Glomerular endothelial cell (primary cell): Measurements from ENCODE around the gene MACF1. TPM values are rescaled to one million over a fixed set of nuclear protein-coding genes. Genes with fewer than 3 reads are reported as not detected.
"Not testable (repeated sequence)": the region's sequence is repeated elsewhere in the genome, so short reads cannot be mapped to it uniquely, and the experiment has no call there.

Source experiments
- DNase-seq: peaks from one replicate; pipeline ENCODE4 v3.0.0-alpha.2; 2011; ENCODE audit warnings: low read depth, low spot score; ENCODE audit errors: extremely low read depth
- total RNA-seq: library from RNA; depleted of rRNA; stranded (reverse); fragments of >200 nt; gene quantifications from 2 replicates; pipeline ENCODE4 v1.2.3, GENCODE V29; 2015

Gene MACF1
- total RNA-seq, 1 donor from 2014 or later: 612 TPM

DNA sequence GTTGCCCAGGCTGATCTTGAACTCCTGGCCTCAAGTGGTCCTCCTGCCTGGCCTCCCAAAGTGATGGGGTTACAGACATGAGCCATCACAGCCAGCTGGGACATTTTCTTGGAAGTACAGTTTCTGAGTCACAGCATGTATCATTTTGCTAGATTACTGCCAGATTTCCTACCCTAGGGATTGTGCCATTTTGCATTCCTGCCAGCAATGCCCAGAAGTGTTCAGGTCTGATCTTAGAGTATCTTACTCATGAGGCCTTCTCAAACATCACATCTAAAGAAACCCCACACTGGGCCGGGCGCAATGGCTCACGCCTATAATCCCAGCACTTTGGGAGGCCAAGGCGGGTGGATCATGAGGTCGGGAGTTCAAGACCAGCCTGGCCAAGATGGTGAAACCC, 297.2 kb downstream of the MACF1 start:
- no peak for DNase-seq

DNA sequence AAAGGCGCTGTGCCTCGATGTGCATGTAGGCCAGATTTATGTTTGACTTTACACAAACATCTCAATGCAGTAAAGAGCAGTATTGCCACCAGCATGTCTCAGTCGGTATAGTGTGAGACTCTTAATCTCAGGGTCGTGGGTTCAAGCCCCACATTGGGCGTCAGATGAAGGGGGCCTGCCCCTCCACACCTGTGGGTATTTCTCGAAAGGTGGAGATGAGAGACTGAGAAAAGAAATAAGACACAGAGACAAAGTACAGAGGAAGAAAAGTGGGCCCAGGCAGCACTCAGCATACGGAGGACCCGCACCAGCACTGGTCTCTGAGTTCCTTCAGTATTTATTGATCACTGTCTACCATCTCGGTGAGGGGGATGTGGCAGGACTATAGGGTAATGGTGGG, 299.9 kb downstream of the MACF1 start:
- not testable (repeated sequence) for DNase-seq

DNA sequence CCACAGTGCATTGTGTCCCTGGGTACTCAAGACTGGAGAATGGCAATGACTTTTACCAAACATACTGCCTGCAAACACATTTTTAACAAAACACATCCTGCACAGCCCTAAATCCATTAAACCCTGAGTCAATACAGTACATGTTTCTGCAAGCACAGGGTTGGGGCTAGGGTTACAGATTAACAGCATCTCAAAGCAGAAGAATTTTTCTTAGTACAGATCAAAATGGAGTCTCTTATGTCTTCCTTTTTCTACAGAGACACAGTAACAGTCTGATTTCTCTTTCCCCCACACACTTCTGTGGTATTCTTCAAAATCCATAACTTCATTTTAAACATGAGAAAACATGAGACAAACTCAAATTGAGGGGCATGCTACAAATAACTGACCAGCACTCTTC, 300.8 kb downstream of the MACF1 start:
- DNase-seq: no peak

DNA sequence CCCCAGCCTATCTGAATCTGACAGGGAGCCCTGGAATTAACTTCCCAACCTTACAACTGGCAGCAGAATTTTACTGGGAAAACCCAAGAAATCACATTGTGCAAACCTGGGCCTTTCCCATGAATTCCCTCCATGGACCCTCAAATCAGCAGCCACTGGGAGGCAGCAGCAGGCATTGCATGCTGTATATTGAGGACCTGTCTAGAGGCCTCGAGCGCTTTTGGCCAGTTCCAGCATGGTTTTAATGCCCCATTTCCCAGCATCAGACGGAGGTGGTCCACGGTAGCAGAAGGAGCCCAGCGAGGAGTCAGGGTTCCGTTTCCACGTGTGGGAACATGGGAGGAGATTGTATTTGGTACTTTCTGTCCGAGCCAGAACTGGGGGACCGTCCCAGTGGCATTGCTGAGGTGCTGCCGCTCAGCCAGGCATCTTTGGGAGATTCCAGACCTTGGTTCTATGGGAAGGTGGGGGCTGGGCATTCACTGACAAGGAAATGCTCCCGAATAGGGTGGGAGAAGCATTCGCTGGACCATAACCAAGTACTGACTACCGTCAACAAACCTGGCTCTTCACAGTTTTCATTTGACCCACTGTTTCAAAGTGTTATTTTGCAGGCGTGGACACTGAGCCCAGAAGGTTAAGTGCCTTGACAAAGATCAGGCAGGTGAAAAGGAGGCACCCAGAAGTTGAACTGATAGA, 302.9 kb downstream of the MACF1 start:
- DNase-seq: no peak

DNA sequence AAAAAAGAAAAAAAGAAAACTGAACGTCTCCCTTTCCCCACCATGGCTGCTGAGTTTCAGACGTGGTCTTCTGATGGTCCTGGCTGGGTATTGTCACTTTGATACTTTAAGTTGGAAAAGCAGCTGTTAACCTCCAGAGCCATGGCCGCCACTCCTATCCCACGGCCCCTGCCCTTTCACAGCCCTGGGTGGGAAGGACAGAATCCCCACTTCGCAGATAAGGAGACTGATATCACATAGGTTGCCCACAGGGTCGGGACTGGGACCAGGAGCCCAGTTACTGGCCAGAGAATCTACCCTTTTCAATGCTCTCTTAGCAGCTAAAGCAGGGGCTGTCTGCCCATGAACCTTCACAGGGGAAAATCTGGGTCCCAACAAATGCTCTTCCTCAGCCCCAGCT, 303.8 kb downstream of the MACF1 start:
- DNase-seq: no peak

- DNase-seq: no peak
Measured at GRCh38 chr1:39508857-39509305, 304.4 kb downstream of the MACF1 start.

GRCh38 chr1:39509360-39510009, 305.0 kb downstream of the MACF1 start:
- no peak for DNase-seq

DNA sequence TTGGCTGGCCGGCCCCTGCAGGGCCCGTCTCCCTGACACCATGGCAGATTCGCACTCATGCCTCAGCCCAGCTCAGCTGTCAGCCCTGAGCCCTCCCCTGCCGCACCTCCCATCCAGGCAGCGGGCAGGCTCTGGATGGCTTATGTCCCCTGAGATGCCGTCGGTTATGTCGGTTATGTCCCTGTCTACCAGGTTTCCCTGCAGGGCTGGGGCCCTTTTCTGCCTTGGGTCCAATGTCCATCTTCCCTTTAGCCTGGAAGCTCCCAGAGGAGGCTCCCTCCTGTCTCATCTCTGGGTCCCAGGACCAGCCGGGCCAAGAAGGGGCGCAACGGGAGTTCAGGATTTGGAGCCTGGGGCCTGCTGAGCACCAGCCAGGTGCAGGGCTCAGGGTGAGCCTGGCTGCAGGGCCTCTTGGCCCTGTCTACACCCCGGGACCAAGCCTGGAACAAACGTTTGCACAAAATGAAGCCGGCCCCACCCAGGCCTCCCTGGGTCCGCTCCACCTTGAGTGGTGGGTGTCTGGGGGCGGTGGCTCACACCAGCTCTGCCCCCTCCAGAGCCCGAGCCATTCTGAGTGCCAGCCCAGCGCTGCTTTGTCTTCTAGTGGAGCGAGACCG, 306.2 kb downstream of the MACF1 start:
- not testable (repeated sequence) for DNase-seq

DNA sequence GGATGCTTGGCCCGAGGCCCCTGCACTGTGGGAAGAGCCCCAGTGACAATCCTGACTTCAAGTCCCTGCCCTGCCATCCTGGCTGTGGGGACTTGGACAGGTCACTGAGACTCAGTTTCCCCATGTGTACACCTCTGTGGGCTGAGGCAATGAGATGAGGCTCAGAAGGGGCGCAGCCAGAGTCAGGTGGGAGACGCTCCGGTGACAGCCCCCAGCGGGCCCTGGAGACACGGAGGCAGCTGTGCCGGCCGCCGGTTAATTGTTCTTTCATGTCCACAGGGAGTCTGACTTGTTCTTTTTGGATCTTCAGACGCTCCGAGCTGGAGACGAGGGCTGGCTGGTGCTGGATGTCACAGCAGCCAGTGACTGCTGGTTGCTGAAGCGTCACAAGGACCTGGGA, 307.0 kb downstream of the MACF1 start:
- not testable (repeated sequence) for DNase-seq

GRCh38 chr1:39512234-39512847, 307.8 kb downstream of the MACF1 start:
- not testable (repeated sequence) for DNase-seq

GRCh38 chr1:39514710-39515124, 310.2 kb downstream of the MACF1 start:
- DNase-seq: not testable (repeated sequence)

- not testable (repeated sequence) for DNase-seq
Measured at GRCh38 chr1:39515131-39516086, 310.9 kb downstream of the MACF1 start.

GRCh38 chr1:39516841-39517240, 312.3 kb downstream of the MACF1 start:
- not testable (repeated sequence) for DNase-seq

- DNase-seq: not testable (repeated sequence)
Measured at GRCh38 chr1:39517936-39518335, 313.4 kb downstream of the MACF1 start.

DNA sequence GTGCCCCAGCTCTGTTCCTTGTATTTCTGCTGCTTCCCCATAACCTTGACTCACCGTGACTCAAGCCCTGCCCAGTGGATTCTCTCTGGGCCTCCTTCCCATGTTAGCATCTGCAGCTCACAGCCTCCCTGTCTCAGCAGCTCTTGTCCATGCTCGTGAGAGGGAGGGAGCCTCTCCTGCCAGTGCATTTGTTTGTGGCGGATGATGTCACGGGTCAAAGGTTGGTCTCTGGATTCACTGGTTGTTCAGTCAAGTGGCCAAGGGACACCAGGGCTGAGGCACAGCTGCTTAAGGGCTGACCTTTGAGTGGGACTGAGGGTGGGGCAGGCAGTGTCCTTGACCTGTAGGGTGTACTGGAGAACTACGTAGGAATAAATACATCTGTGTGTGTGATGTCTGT, 314.9 kb downstream of the MACF1 start:
- DNase-seq: not testable (repeated sequence)

DNA sequence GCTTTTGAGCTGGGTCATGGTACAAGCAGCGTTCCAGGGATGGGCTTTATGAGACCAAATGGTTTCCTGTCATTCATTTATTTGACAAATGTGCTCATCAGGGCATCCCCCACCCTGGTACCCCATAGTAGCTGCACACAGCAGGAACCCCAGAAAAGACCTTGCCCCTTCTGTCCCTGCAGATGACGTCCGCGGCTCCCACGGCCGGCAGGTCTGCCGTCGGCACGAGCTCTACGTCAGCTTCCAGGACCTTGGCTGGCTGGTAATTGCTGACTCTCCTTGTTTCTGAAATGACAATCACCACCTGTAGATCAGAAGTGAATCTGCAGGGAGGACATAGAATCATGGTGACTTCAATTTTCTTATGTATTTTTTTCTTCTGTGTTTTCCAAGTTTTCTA, 317.7 kb downstream of the MACF1 start:
- not testable (repeated sequence) for DNase-seq

DNA sequence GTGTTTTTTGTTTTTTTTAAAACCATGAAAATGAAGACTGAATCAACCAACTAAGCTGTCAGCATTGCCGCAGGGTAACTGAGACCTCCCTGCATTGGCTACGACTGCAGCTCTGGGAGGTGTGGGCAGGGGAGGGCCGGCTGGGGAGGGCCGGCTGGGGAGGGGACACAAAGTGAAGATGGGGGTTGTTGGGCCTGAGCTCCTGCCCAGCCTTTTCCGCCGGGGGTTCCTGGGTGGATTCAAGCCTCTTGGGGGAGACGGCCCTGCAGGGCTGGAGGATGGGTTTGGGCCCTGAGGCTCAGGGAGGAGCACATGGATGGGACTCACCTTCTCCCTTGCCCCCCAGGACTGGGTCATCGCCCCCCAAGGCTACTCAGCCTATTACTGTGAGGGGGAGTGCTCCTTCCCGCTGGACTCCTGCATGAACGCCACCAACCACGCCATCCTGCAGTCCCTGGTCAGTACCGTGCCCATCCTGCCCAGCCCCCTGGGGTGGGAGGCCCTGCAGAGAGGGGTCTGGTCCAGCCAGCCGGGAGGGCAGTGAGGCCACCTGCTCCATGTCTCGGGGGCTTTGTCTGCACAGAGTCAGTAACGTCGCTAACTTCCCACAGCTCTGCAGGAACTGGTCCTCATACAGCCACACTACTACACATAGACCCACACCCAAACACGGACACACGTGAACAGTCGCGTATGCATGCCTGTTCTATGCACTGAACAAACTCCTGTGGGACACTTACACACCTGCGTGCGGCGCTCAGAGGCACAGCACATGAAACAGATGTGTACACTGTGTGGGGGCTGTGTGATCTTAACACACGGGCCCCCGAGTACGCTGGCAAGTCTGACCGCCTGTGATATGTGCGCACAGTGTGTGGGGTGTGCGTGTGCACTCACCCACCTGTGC, 318.4 kb downstream of the MACF1 start:
- no peak for DNase-seq

GRCh38 chr1:39524171-39524570, 319.7 kb downstream of the MACF1 start:
- no peak for DNase-seq
